GM12891 (cell line): ENCODE measurements around the gene LACTBL1.
"Not testable (repeated sequence)": the region's sequence is repeated elsewhere in the genome, so short reads cannot be mapped to it uniquely, and the experiment has no call there.

ENCODE experiments used
- PAX5 ChIP-seq: IDR thresholded peaks from 2 replicates; pipeline ENCODE4 v1.6.1; 2011; ENCODE audit warnings: low read length, moderate library complexity, mild to moderate bottlenecking; ENCODE audit not compliant: insufficient read depth, severe bottlenecking
- POLR2A ChIP-seq: IDR thresholded peaks from 2 replicates; pipeline ENCODE4 v1.6.1; 2011; ENCODE audit warnings: low read depth, low read length, control low read depth
- POLR2AphosphoS5 ChIP-seq: IDR thresholded peaks from 2 replicates; pipeline ENCODE4 v1.6.1; 2011; ENCODE audit warnings: low read depth, low read length, control low read depth
- POU2F2 ChIP-seq: IDR thresholded peaks from 2 replicates; pipeline ENCODE4 v1.6.1; 2011; ENCODE audit warnings: low read depth, mild to moderate bottlenecking, control low read depth, low read length, moderate library complexity
- SPI1 ChIP-seq: IDR thresholded peaks from 2 replicates; pipeline ENCODE4 v1.6.1; 2011; ENCODE audit warnings: low read depth, low read length, control low read depth
- TAF1 ChIP-seq: IDR thresholded peaks from 2 replicates; pipeline ENCODE4 v1.6.1; 2011; ENCODE audit warnings: low read depth, low read length, control low read depth

DNA sequence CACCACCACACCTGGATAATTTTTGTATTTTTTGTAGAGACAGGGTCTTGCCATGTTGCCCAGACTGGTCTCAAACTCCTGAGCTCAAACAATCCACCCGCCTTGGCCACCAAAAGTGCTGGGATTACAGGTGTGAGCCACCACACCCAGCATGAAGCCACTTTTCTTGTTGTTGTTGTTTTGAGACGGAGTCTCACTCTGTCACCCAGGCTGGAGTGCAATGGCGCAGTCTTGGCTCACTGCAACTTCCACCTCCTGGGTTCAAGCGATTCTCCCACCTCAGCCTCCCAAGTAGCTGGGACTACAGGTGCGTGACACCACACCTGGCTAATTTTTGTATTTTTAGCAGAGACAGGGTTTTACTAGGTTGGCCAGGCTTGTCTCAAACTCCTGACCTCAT, 27.5 kb downstream of the LACTBL1 start:
- not testable (repeated sequence) for TF ChIP-seq POLR2A, TAF1, POLR2AphosphoS5, SPI1, POU2F2, PAX5
